H1 (cell line): ENCODE results near the gene GADL1. TPM values are rescaled to one million over a fixed set of nuclear protein-coding genes. Genes with fewer than 3 reads are reported as not detected.

Experiments
- CTCF ChIA-PET: fragments of 300-600 bp; sonication (Branson Sonifier 250); formaldehyde crosslinking; loops from one replicate; lab custom pipeline; 2021; ENCODE audit not compliant: partially characterized antibody; lab: Charles Lee
- POLR2A ChIA-PET: fragments of 300-600 bp; sonication (Branson Sonifier 250); formaldehyde crosslinking; loops from one replicate; lab custom pipeline; 2021; ENCODE audit warnings: inconsistent platforms; ENCODE audit not compliant: partially characterized antibody; lab: Charles Lee
- DNase-seq, 2 experiments: peaks; one replicate each; pipeline versions ENCODE4 v3.0.0 to v3.0.0-alpha.2; 2010 to 2022; ENCODE audit warnings: low spot score in 2 of 2, low read depth in 1 of 2, mixed read lengths in 1 of 2
- FAIRE-seq: peaks from 2 replicates; lab custom pipeline; 2011; peaks lifted over from hg19 to GRCh38; lab: Jason Lieb, UNC
- H2AFZ ChIP-seq: 2 replicates; pipeline ENCODE4 v1.8.1; 2012; ENCODE audit warnings: low read length, inconsistent platforms
- H2AK5ac ChIP-seq: 2 replicates; pipeline ENCODE4 v1.6.1; 2013; ENCODE audit warnings: low read depth, low read length
- H2BK120ac ChIP-seq: replicated peaks from 2 replicates; pipeline ENCODE3; 2013; ENCODE audit warnings: low read depth, low read length, inconsistent platforms
- H2BK12ac ChIP-seq: 2 replicates; pipeline ENCODE4 v1.6.1; 2013; ENCODE audit warnings: low read depth, low read length
- H2BK15ac ChIP-seq: 2 replicates; pipeline ENCODE4 v1.6.1; 2013; ENCODE audit warnings: low read length
- H2BK20ac ChIP-seq: 2 replicates; pipeline ENCODE4 v1.6.1; 2013; ENCODE audit warnings: low read length
- H2BK5ac ChIP-seq: 2 replicates; pipeline ENCODE4 v1.6.1; 2013; ENCODE audit warnings: low read depth, low read length
- H3K14ac ChIP-seq: 2 replicates; pipeline ENCODE4 v1.6.1; 2013; ENCODE audit warnings: inconsistent platforms; ENCODE audit not compliant: insufficient read length
- H3K18ac ChIP-seq: 2 replicates; pipeline ENCODE4 v1.6.1; 2013; ENCODE audit warnings: low read length; ENCODE audit errors: extremely low read depth
- H3K23ac ChIP-seq: 2 replicates; pipeline ENCODE4 v1.6.1; 2013; ENCODE audit warnings: inconsistent platforms; ENCODE audit not compliant: insufficient read length
- H3K23me2 ChIP-seq: 2 replicates; pipeline ENCODE4 v1.6.1; 2013; ENCODE audit warnings: low read depth, low read length
- H3K27ac ChIP-seq: 2 replicates; pipeline ENCODE4 v1.6.1; 2011; ENCODE audit warnings: low read depth, low read length, inconsistent platforms
- H3K27me3 ChIP-seq, 4 experiments: replicated peaks in 1 of 4; 1 replicate in 1 of 4; 2 replicates in 3 of 4; pipeline versions ENCODE4 v1.6.1 to v1.8.1; 2011 to 2013; ENCODE audit warnings: low read length in 3 of 4, mild to moderate bottlenecking in 3 of 4, inconsistent platforms in 2 of 4, mixed read lengths in 2 of 4, moderate library complexity in 1 of 4; ENCODE audit not compliant: control insufficient read depth in 3 of 4, insufficient read depth in 3 of 4; ENCODE audit errors: extremely low read depth in 1 of 4
- H3K36me3 ChIP-seq, 4 experiments: 2 replicates each; pipeline versions ENCODE4 v1.6.1 to v1.8.1; 2011 to 2013; ENCODE audit warnings: mild to moderate bottlenecking in 4 of 4, low read length in 3 of 4, moderate library complexity in 2 of 4, control low read depth in 1 of 4, inconsistent platforms in 1 of 4; ENCODE audit not compliant: insufficient read depth in 4 of 4, control insufficient read depth in 2 of 4
- H3K4ac ChIP-seq: replicated peaks from 2 replicates; pipeline ENCODE3; 2013; ENCODE audit warnings: low read length, low read depth, mixed read lengths, inconsistent platforms; ENCODE audit not compliant: insufficient read length
- H3K4me1 ChIP-seq, 4 experiments: replicated peaks in 1 of 4; 1 replicate in 1 of 4; 2 replicates in 3 of 4; pipeline versions ENCODE4 v1.6.1 to v1.8.1; 2011 to 2013; ENCODE audit warnings: low read length in 3 of 4, inconsistent platforms in 2 of 4, mixed read lengths in 1 of 4; ENCODE audit not compliant: insufficient read depth in 4 of 4, control insufficient read depth in 3 of 4
- H3K4me2 ChIP-seq, 2 experiments: 2 replicates each; pipeline versions ENCODE4 v1.6.1 to v1.8.1; 2011 to 2013; ENCODE audit warnings: low read depth in 2 of 2, low read length in 2 of 2, control low read depth in 1 of 2, inconsistent platforms in 1 of 2, mild to moderate bottlenecking in 1 of 2; ENCODE audit not compliant: insufficient read depth in 1 of 2
- H3K4me3 ChIP-seq, 4 experiments: fragments of 200-600, 300-600 bp in 1 of 4; sonication (generic), shearing (Covaris generic), sonication (Bioruptor Twin) in 1 of 4; 2 replicates each; pipeline versions ENCODE4 v1.5.1 to v1.8.1; 2011 to 2016; ENCODE audit warnings: low read length in 4 of 4, low read depth in 3 of 4, control low read depth in 2 of 4, inconsistent platforms in 2 of 4, mild to moderate bottlenecking in 2 of 4, mixed read lengths in 1 of 4, moderate library complexity in 1 of 4; ENCODE audit not compliant: insufficient read depth in 2 of 4; ENCODE audit errors: extremely low read depth in 1 of 4
- H3K56ac ChIP-seq: replicated peaks from 2 replicates; pipeline ENCODE3; 2013; ENCODE audit warnings: low read depth, mild to moderate bottlenecking, mixed read lengths, low read length, inconsistent platforms; ENCODE audit not compliant: insufficient read length
- H3K79me1 ChIP-seq: 2 replicates; pipeline ENCODE4 v1.6.1; 2013; ENCODE audit warnings: low read depth, low read length, control low read depth
- H3K79me2 ChIP-seq, 2 experiments: 2 replicates each; pipeline versions ENCODE4 v1.6.1 to v1.8.1; 2012 to 2013; ENCODE audit warnings: low read length in 2 of 2, mild to moderate bottlenecking in 2 of 2, inconsistent platforms in 1 of 2; ENCODE audit not compliant: insufficient read depth in 2 of 2, control insufficient read depth in 1 of 2
- H3K9ac ChIP-seq, 4 experiments: replicated peaks in 1 of 4; 1 replicate in 1 of 4; 2 replicates in 3 of 4; pipeline versions ENCODE4 v1.6.1 to v1.8.1; 2011 to 2013; ENCODE audit warnings: low read depth in 3 of 4, low read length in 3 of 4, control low read depth in 2 of 4, mild to moderate bottlenecking in 2 of 4, moderate library complexity in 2 of 4, inconsistent platforms in 1 of 4; ENCODE audit errors: extremely low read depth in 1 of 4
- H3K9me3 ChIP-seq, 2 experiments: 2 replicates each; pipeline versions ENCODE4 v1.6.1 to v1.8.1; 2012 to 2013; ENCODE audit warnings: mild to moderate bottlenecking in 2 of 2, moderate library complexity in 2 of 2, control low read depth in 1 of 2, inconsistent platforms in 1 of 2, low read depth in 1 of 2, low read length in 1 of 2, mixed read lengths in 1 of 2; ENCODE audit not compliant: insufficient read depth in 2 of 2
- H4K20me1 ChIP-seq, 2 experiments: replicated peaks in 1 of 2; 2 replicates each; pipeline versions ENCODE3 to v1.8.1; 2011 to 2013; ENCODE audit warnings: inconsistent platforms in 2 of 2, low read length in 2 of 2, mild to moderate bottlenecking in 1 of 2; ENCODE audit not compliant: insufficient read depth in 2 of 2, control insufficient read depth in 1 of 2
- H4K5ac ChIP-seq: 2 replicates; pipeline ENCODE4 v1.6.1; 2013; ENCODE audit warnings: low read length, low read depth, mixed read lengths, inconsistent platforms; ENCODE audit not compliant: insufficient read length
- H4K8ac ChIP-seq: 2 replicates; pipeline ENCODE4 v1.8.0; 2013; ENCODE audit warnings: mild to moderate bottlenecking, moderate library complexity, low read length, inconsistent platforms; ENCODE audit not compliant: insufficient read depth; ENCODE audit errors: extremely low read depth
- H4K91ac ChIP-seq: replicated peaks from 2 replicates; pipeline ENCODE3; 2013; ENCODE audit warnings: low read length, mixed read lengths, inconsistent platforms; ENCODE audit not compliant: insufficient read length
- BACH1 ChIP-seq: IDR thresholded peaks from 2 replicates; pipeline ENCODE4 v1.6.1; 2012; ENCODE audit warnings: low read length, improper control_type of control experiment
- CBX5 ChIP-seq: fragments of 300-800, 300-1000 bp; sonication (generic); IDR thresholded peaks from 2 replicates; pipeline ENCODE4 v1.7.1; 2016; ENCODE audit warnings: antibody characterized with exemption, low read length, low read depth
- EGR1 ChIP-seq: IDR thresholded peaks from 2 replicates; pipeline ENCODE4 v1.6.1; 2011; ENCODE audit warnings: low read depth, low read length, borderline replicate concordance
- MAFK ChIP-seq: IDR thresholded peaks from 2 replicates; pipeline ENCODE4 v1.6.1; 2012; ENCODE audit warnings: low read depth, mild to moderate bottlenecking, improper control_type of control experiment, low read length
- NANOG ChIP-seq: IDR thresholded peaks from 2 replicates; pipeline ENCODE4 v1.6.1; 2011; ENCODE audit warnings: low read length, low read depth, mild to moderate bottlenecking, inconsistent platforms; ENCODE audit not compliant: insufficient read depth, poor library complexity, severe bottlenecking
- NRF1 ChIP-seq: IDR thresholded peaks from 2 replicates; pipeline ENCODE4 v1.6.1; 2011; ENCODE audit warnings: mild to moderate bottlenecking, low read depth, low read length, improper control_type of control experiment
- RFX5 ChIP-seq: IDR thresholded peaks from 2 replicates; pipeline ENCODE4 v1.6.1; 2011; ENCODE audit warnings: low read depth, low read length, improper control_type of control experiment, borderline replicate concordance
- SP4 ChIP-seq: IDR thresholded peaks from 2 replicates; pipeline ENCODE4 v1.6.1; 2012; ENCODE audit warnings: low read length, inconsistent platforms
- TAF1 ChIP-seq: IDR thresholded peaks from 2 replicates; pipeline ENCODE4 v1.6.1; 2011; ENCODE audit warnings: mild to moderate bottlenecking, low read depth, low read length
- WGBS, 2 experiments: shearing (Covaris generic) in 1 of 2; methylation state at CpG; one replicate each; pipeline versions ENCODE4 v1.1.6 to v1.1.7; 2013 to 2015; ENCODE audit warnings: low lambda C conversion rate in 2 of 2, mixed read lengths in 2 of 2, inconsistent platforms in 1 of 2, low coverage in 1 of 2, missing lambda C conversion rate in 1 of 2; ENCODE audit not compliant: insufficient replicate concordance in 2 of 2, insufficient coverage in 1 of 2, insufficient read length in 1 of 2; ENCODE audit errors: extremely low coverage in 1 of 2, missing lambda C conversion rate in 1 of 2; 5-methylcytosine and 5-hydroxymethylcytosine counted together
- polyA plus RNA-seq, 7 experiments: library from polyadenylated mRNA; depleted of rRNA in 3 of 7; stranded (reverse) in 5 of 7; unstranded in 2 of 7; fragments of >200 nt in 5 of 7; fragments of 200-250 nt in 2 of 7; gene quantifications; 1 replicate in 5 of 7; 2 replicates in 1 of 7; 4 replicates in 1 of 7; pipeline versions ENCODE4 v1.2.1 to v1.2.3, GENCODE V29; 2011 to 2013; ENCODE audit warnings: missing spikeins in 2 of 7, mixed read lengths in 2 of 7
- total RNA-seq: library from RNA; stranded (reverse); fragmentation: NEBNext Ultra II Directional; extraction: Animal tissue kit (Norgen Biotek cat#: 25700); gene quantifications from 2 replicates; pipeline ENCODE4 v1.2.1, GENCODE V29; 2021

The GADL1 gene
- total and polyA plus RNA-seq, 2 of the 8 experiments (the other 6 are each of a cell fraction or from before 2014, with no cell fraction given) = 0.03 to 0.30 TPM

DNA sequence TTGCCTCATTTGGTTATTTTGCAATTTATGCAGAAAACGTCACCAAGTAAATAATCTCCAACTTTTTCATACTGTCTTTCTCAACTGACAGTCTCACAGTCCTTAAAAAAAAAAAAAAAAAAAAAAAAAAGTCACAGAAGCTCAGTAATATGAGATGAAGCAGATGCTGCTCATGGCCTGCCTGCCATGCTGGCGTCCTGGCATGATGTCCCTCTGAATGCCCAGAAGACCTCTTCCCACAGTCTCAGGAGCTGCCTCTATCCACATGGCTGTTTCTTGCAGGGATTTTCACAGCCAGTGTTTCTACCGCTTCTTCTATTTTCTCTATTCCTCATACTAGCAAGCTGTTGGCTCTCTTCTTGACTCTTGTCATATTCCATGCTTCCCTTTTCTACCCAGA is 200.3 kb downstream of the GADL1 start:
- Histone ChIP-seq H4K20me1 (no peaks in the 10 kb centered on the region), H2BK15ac (no peak overlapping the region), H4K8ac (no peak overlapping the region), H3K4ac (no peak overlapping the region), H3K56ac (no peak overlapping the region), H2BK5ac (peak overlapping the region; percentile 81; the same call in 1 of the 2 replicates), H3K9me3 (no peaks in the 10 kb centered on the region), H3K27me3 (no peaks in the 10 kb centered on the region), H4K5ac (no peak overlapping the region), H3K4me2 (no peak overlapping the region), H2AFZ (no peak overlapping the region), H3K23ac (no peak overlapping the region), H3K9ac (no peak overlapping the region), H3K79me1 (no peaks in the 10 kb centered on the region), H2BK20ac (0 out of 2 replicates have a peak overlapping the region, but pooled peaks have one; percentile 8), H2BK120ac (no peak overlapping the region), H3K23me2 (no peaks in the 10 kb centered on the region; the same call in 1 of the 2 replicates), H2AK5ac (no peak overlapping the region), H3K36me3 (peaks cover 2 to 8% (median 4%) of the 10 kb centered on the region in 4 experiments; a peak in 3 of 8 replicates), H3K18ac (no peak overlapping the region), H2BK12ac (no peak overlapping the region), H3K14ac (no peak overlapping the region), H3K79me2 (no peaks in the 10 kb centered on the region), H3K4me1 (peaks cover 0 to 13% (median 5%) of the 10 kb centered on the region in 4 experiments; a peak in 5 of 7 replicates), H4K91ac (no peak overlapping the region), H3K4me3 (no peak overlapping the region), H3K27ac (no peak overlapping the region)
- FAIRE-seq (no peak), DNase-seq (no peak)
- CTCF ChIA-PET = interaction anchor here (0.6 to 6.3 kb wide), 38 partner anchors 9 to 679 kb away, joined by 3 to 60 read pairs (median 4); no protein-coding TSS in a partner anchor
- POLR2A ChIA-PET = no interaction called here
- WGBS, 2 experiments = 65% methylated on average over 3 of the region's 3 CpGs; no CpG with 5 or more reads in 1 of the 2 experiments
- TF ChIP-seq SP4 (no peak), NRF1 (no peak), TAF1 (no peak), CBX5 (no peak), RFX5 (no peak), EGR1 (no peak), NANOG (no peak), BACH1 (no peak), MAFK (no peak)
